HCT116 (cell line): ENCODE data around the gene CENPX. TPM values are rescaled to one million over a fixed set of nuclear protein-coding genes. Genes with fewer than 3 reads are reported as not detected.

Source experiments
- ATAC-seq: fragments of 200-7000 bp; cut with Tn5 transposase; 2 replicates; pipeline ENCODE4 v1.9.1; 2020; ENCODE audit warnings: mild to moderate bottlenecking, moderate library complexity
- BruUV-seq: library from RNA; stranded (reverse); fragments of 400-500 nt; replicated peaks from 2 replicates; lab custom pipeline; 2021; lab: Mats Ljungman, UMichigan
- CTCF ChIA-PET: fragments of 300-600 bp; sonication (Branson Sonifier 250); formaldehyde crosslinking; loops from one replicate; lab custom pipeline; 2021; ENCODE audit warnings: antibody characterized with exemption; lab: Charles Lee
- POLR2A ChIA-PET: fragments of 300-600, 350-600 bp; sonication (Branson Sonifier 250); formaldehyde crosslinking; loops from one replicate; lab custom pipeline; 2021; ENCODE audit warnings: antibody characterized with exemption; lab: Charles Lee
- RAD21 ChIA-PET, 2 experiments: fragments of 300-600 bp; sonication (Branson Sonifier 250); formaldehyde crosslinking; loops; one replicate each; lab custom pipeline; 2023; ENCODE audit warnings: low total read pairs in 2 of 2; ENCODE audit not compliant: uncharacterized antibody in 2 of 2, unreplicated experiment in 2 of 2, low non-redundant PET in 1 of 2; lab: Charles Lee
- DNase-seq: peaks from one replicate; pipeline ENCODE4 v3.0.0-alpha.2; 2010; ENCODE audit warnings: low read depth, low spot score
- H2AFZ ChIP-seq: fragments of 200-600 bp; shearing (Covaris generic), sonication (generic); 2 replicates; pipeline ENCODE4 v1.6.1; 2017; ENCODE audit warnings: low read depth, mixed run types, mixed read lengths, antibody characterized with exemption, low read length; ENCODE audit not compliant: poor library complexity, severe bottlenecking
- H3K27ac ChIP-seq: 2 replicates; pipeline ENCODE4 v1.5.1; 2012; ENCODE audit warnings: low read depth, low read length
- H3K27me3 ChIP-seq: fragments of 200-600 bp; sonication (generic); 2 replicates; pipeline ENCODE4 v1.6.1; 2016; ENCODE audit warnings: mixed run types, low read length, mixed read lengths; ENCODE audit not compliant: insufficient read depth
- H3K36me3 ChIP-seq, 2 experiments: fragments of 200-500 bp in 1 of 2; fragments of 200-600 bp in 1 of 2; sonication (Bioruptor generic) in 1 of 2; sonication (generic) in 1 of 2; 2 replicates each; pipeline versions ENCODE4 v1.5.1 to v1.6.1; 2014 to 2016; ENCODE audit warnings: low read length in 2 of 2, inconsistent platforms in 1 of 2, mixed read lengths in 1 of 2, mixed run types in 1 of 2; ENCODE audit not compliant: insufficient read depth in 2 of 2, control insufficient read depth in 1 of 2
- H3K4me1 ChIP-seq, 2 experiments: fragments of 200-600 bp in 1 of 2; sonication (generic) in 1 of 2; 2 replicates each; pipeline versions ENCODE4 v1.5.1 to v1.6.1; 2012 to 2017; ENCODE audit warnings: low read length in 2 of 2, inconsistent platforms in 1 of 2, mild to moderate bottlenecking in 1 of 2, mixed read lengths in 1 of 2, mixed run types in 1 of 2, moderate library complexity in 1 of 2; ENCODE audit not compliant: insufficient read depth in 2 of 2, control insufficient read depth in 1 of 2
- H3K4me2 ChIP-seq: fragments of 200-600 bp; sonication (generic); 2 replicates; pipeline ENCODE4 v1.6.1; 2017; ENCODE audit warnings: mixed run types, low read length, mixed read lengths
- H3K4me3 ChIP-seq, 2 experiments: fragments of 200-600 bp in 1 of 2; sonication (generic) in 1 of 2; replicated peaks in 1 of 2; 2 replicates each; pipeline ENCODE4 v1.5.1; 2011 to 2016; ENCODE audit warnings: low read length in 2 of 2, control low read depth in 1 of 2, low read depth in 1 of 2, mild to moderate bottlenecking in 1 of 2, mixed read lengths in 1 of 2, mixed run types in 1 of 2
- H3K79me2 ChIP-seq: fragments of 200-600 bp; sonication (generic); 2 replicates; pipeline ENCODE4 v1.6.1; 2017; ENCODE audit warnings: mild to moderate bottlenecking, mixed run types, low read length, moderate library complexity, mixed read lengths; ENCODE audit not compliant: insufficient read depth
- H3K9ac ChIP-seq: fragments of 200-600 bp; sonication (generic); 2 replicates; pipeline ENCODE4 v1.6.1; 2016; ENCODE audit warnings: low read length, mixed read lengths
- H3K9me2 ChIP-seq: fragments of 200-600 bp; sonication (generic), shearing (Covaris generic); 2 replicates; pipeline ENCODE4 v1.6.1; 2017; ENCODE audit warnings: mixed run types, mild to moderate bottlenecking, moderate library complexity; ENCODE audit not compliant: insufficient read depth
- H3K9me3 ChIP-seq, 2 experiments: fragments of 200-500 bp in 1 of 2; fragments of 200-600 bp in 1 of 2; sonication (Bioruptor generic) in 1 of 2; sonication (generic) in 1 of 2; 2 replicates each; pipeline ENCODE4 v1.6.1; 2014 to 2017; ENCODE audit warnings: low read length in 2 of 2, mixed read lengths in 2 of 2, inconsistent platforms in 1 of 2, low read depth in 1 of 2, mild to moderate bottlenecking in 1 of 2, mixed run types in 1 of 2, moderate library complexity in 1 of 2; ENCODE audit not compliant: control insufficient read depth in 1 of 2, insufficient read depth in 1 of 2
- H4K20me1 ChIP-seq: fragments of 200-600 bp; sonication (generic), shearing (Covaris generic); 2 replicates; pipeline ENCODE4 v1.6.1; 2017; ENCODE audit warnings: mixed run types, mild to moderate bottlenecking, moderate library complexity; ENCODE audit not compliant: insufficient read depth
- CEBPB ChIP-seq: IDR thresholded peaks from 2 replicates; pipeline ENCODE4 v1.6.1; 2012; ENCODE audit warnings: low read depth
- EGR1 ChIP-seq: IDR thresholded peaks from 2 replicates; pipeline ENCODE4 v1.6.1; 2012; ENCODE audit warnings: low read depth
- JUND ChIP-seq: IDR thresholded peaks from 2 replicates; pipeline ENCODE4 v1.6.1; 2012
- MAX ChIP-seq: IDR thresholded peaks from 2 replicates; pipeline ENCODE4 v1.6.1; 2012
- POLR2A ChIP-seq: IDR thresholded peaks from 2 replicates; pipeline ENCODE4 v1.7.0; 2011; ENCODE audit warnings: borderline replicate concordance; ENCODE audit not compliant: insufficient read depth, insufficient read length; ENCODE audit errors: extremely low read depth
- SIN3A ChIP-seq: IDR thresholded peaks from 2 replicates; pipeline ENCODE4 v1.6.1; 2012; ENCODE audit warnings: low read depth
- SP1 ChIP-seq: IDR thresholded peaks from 2 replicates; pipeline ENCODE4 v1.6.1; 2012; ENCODE audit warnings: low read depth
- TCF7L2 ChIP-seq: IDR thresholded peaks from 2 replicates; pipeline ENCODE4 v1.7.0; 2011; ENCODE audit warnings: borderline replicate concordance, inconsistent platforms; ENCODE audit not compliant: insufficient read depth, insufficient read length; ENCODE audit errors: extremely low read depth
- ZBTB33 ChIP-seq: IDR thresholded peaks from 2 replicates; pipeline ENCODE4 v1.6.1; 2011; ENCODE audit warnings: mild to moderate bottlenecking, low read length, moderate library complexity; ENCODE audit not compliant: insufficient replicate concordance; ENCODE audit errors: extremely low read depth
- intact Hi-C: fragments of 100-400 bp; cut with micrococcal nuclease; formaldehyde crosslinking; loops from 2 replicates; pipeline ENCODE4 v1.10.0; 2022
- total RNA-seq: library from RNA; stranded (reverse); gene quantifications from one replicate; pipeline ENCODE4 v1.2.1, GENCODE V29; 2021; ENCODE audit not compliant: unreplicated experiment

Gene CENPX
- total RNA-seq, 1 experiment from 2014 or later: 184 TPM

- ChIA-PET RAD21 (no interaction called here), POLR2A (interaction anchor here (0.9 kb wide), 1 partner anchor 34 kb away, joined by 3 read pairs; no protein-coding TSS in a partner anchor), CTCF (no interaction called here)
- Histone ChIP-seq H3K9ac (peak overlapping the region; percentile 100), H3K27ac (peak overlapping the region; percentile 89), H3K27me3 (no peaks in the 10 kb centered on the region), H2AFZ (no peak overlapping the region), H3K4me1 (peaks cover 11 to 22% of the 10 kb centered on the region in 2 experiments; a peak in 3 of 4 replicates), H3K4me3 (peak overlapping the region; percentile 96 to 100), H4K20me1 (no peaks in the 10 kb centered on the region), H3K79me2 (peaks cover 35% of the 10 kb centered on the region), H3K9me3 (no peaks in the 10 kb centered on the region), H3K36me3 (peaks cover 15 to 40% of the 10 kb centered on the region in 2 experiments; a peak in 3 of 4 replicates), H3K4me2 (peak overlapping the region; percentile 100), H3K9me2 (no peaks in the 10 kb centered on the region)
- no TSS peak for BruUV-seq
- ATAC-seq (peak; percentile 56), DNase-seq (no peak)
- intact Hi-C loops: no loop called here
- TF ChIP-seq TCF7L2 (no peak), ZBTB33 (no peak), SP1 (no peak), MAX (peak; percentile 71; the same call in 1 of the 2 replicates)
Measured at GRCh38 chr17:82065193-82065637, 42.5 kb upstream of the CENPX start.

- POLR2A ChIA-PET: interaction anchor here (0.9 kb wide), 1 partner anchor 34 kb away, joined by 3 read pairs; no protein-coding TSS in a partner anchor
- no peak for DNase-seq
Measured at GRCh38 chr17:82064433-82065192, 41.9 kb upstream of the CENPX start.

More at GRCh38 chr17:82064433-82065192, 41.9 kb upstream of the CENPX start:
- TF ChIP-seq SP1: no peak
- no peak for TF ChIP-seq ZBTB33
- TF ChIP-seq EGR1: no peak
- TF ChIP-seq POLR2A: peak; percentile 35
- TF ChIP-seq SIN3A: no peak
- no peak for TF ChIP-seq JUND
- no peak for TF ChIP-seq CEBPB
- no peak for TF ChIP-seq TCF7L2
- peak; percentile 62 for ATAC-seq
- ChIA-PET CTCF (no interaction called here), RAD21 (no interaction called here)
- Histone ChIP-seq H3K4me3 (peak overlapping the region; percentile 96 to 100), H2AFZ (no peak overlapping the region), H3K4me2 (peak overlapping the region; percentile 100), H3K9ac (peak overlapping the region; percentile 100), H3K79me2 (peaks cover 35% of the 10 kb centered on the region), H3K36me3 (peaks cover 15 to 46% of the 10 kb centered on the region in 2 experiments; a peak in 3 of 4 replicates), H3K4me1 (peaks cover 11 to 22% of the 10 kb centered on the region in 2 experiments; a peak in 3 of 4 replicates), H3K27ac (peak overlapping the region; percentile 89), H3K9me3 (no peaks in the 10 kb centered on the region), H3K9me2 (no peaks in the 10 kb centered on the region), H4K20me1 (no peaks in the 10 kb centered on the region), H3K27me3 (no peaks in the 10 kb centered on the region)
- BruUV-seq: TSS peak; percentile 64
- intact Hi-C loops: no loop called here
